Neuronal stem cell (in vitro differentiated cells): ENCODE results near the gene LSM11.

Source experiments
- DNase-seq: peaks from one replicate; pipeline ENCODE4 v3.0.0-alpha.2; 2013; ENCODE audit warnings: low spot score
- H2AFZ ChIP-seq: one replicate; pipeline ENCODE4 v1.6.1; 2013; ENCODE audit warnings: mild to moderate bottlenecking, low read length, inconsistent platforms
- H2AK5ac ChIP-seq: 2 replicates; pipeline ENCODE4 v1.6.1; 2013; ENCODE audit warnings: low read depth, mild to moderate bottlenecking, inconsistent platforms, low read length, moderate library complexity, mixed read lengths
- H2BK120ac ChIP-seq: 2 replicates; pipeline ENCODE4 v1.6.1; 2013; ENCODE audit warnings: low read depth, mild to moderate bottlenecking, inconsistent platforms, low read length, moderate library complexity, mixed read lengths
- H2BK12ac ChIP-seq: one replicate; pipeline ENCODE4 v1.6.1; 2013; ENCODE audit warnings: low read length, inconsistent platforms
- H2BK15ac ChIP-seq: 2 replicates; pipeline ENCODE4 v1.6.1; 2013; ENCODE audit warnings: mild to moderate bottlenecking, low read length, inconsistent platforms, mixed read lengths
- H2BK5ac ChIP-seq: one replicate; pipeline ENCODE4 v1.6.1; 2013; ENCODE audit warnings: inconsistent platforms, mild to moderate bottlenecking, low read length, moderate library complexity
- H3K14ac ChIP-seq: one replicate; pipeline ENCODE4 v1.6.1; 2013; ENCODE audit warnings: low read length, inconsistent platforms
- H3K18ac ChIP-seq: 2 replicates; pipeline ENCODE4 v1.6.1; 2013; ENCODE audit warnings: low read length, inconsistent platforms
- H3K23ac ChIP-seq: 2 replicates; pipeline ENCODE4 v1.6.1; 2013; ENCODE audit warnings: low read depth, mild to moderate bottlenecking, mixed read lengths, low read length, inconsistent platforms; ENCODE audit not compliant: poor library complexity
- H3K27ac ChIP-seq: replicated peaks from 3 replicates; pipeline ENCODE4 v1.5.1; 2013; ENCODE audit warnings: low read length, inconsistent platforms
- H3K27me3 ChIP-seq, 3 experiments: 2 replicates each; pipeline ENCODE4 v1.6.1; 2013; ENCODE audit warnings: low read length in 3 of 3, mild to moderate bottlenecking in 2 of 3, inconsistent platforms in 1 of 3, low read depth in 1 of 3, mixed read lengths in 1 of 3, moderate library complexity in 1 of 3; ENCODE audit not compliant: control insufficient read depth in 3 of 3, insufficient read depth in 3 of 3
- H3K36me3 ChIP-seq, 2 donors: replicated peaks in 1 of 2; 2 replicates each; pipeline ENCODE4 v1.6.1; 2013; ENCODE audit warnings: low read length in 2 of 2; ENCODE audit not compliant: control insufficient read depth in 2 of 2, insufficient read depth in 2 of 2
- H3K4ac ChIP-seq: 2 replicates; pipeline ENCODE4 v1.6.1; 2013; ENCODE audit warnings: inconsistent platforms, mild to moderate bottlenecking, low read length, moderate library complexity
- H3K4me1 ChIP-seq, 2 donors: 1 replicate in 1 of 2; 2 replicates in 1 of 2; pipeline ENCODE4 v1.6.1; 2013; ENCODE audit warnings: low read length in 2 of 2, low read depth in 1 of 2; ENCODE audit not compliant: control insufficient read depth in 2 of 2, insufficient read depth in 1 of 2
- H3K4me2 ChIP-seq: one replicate; pipeline ENCODE4 v1.6.1; 2013; ENCODE audit warnings: mild to moderate bottlenecking, low read length, inconsistent platforms; ENCODE audit not compliant: insufficient read depth, poor library complexity, severe bottlenecking
- H3K4me3 ChIP-seq, 2 donors: 2 replicates each; pipeline ENCODE4 v1.5.1; 2013; ENCODE audit warnings: low read length in 2 of 2, mild to moderate bottlenecking in 2 of 2, inconsistent platforms in 1 of 2, moderate library complexity in 1 of 2
- H3K79me1 ChIP-seq: one replicate; pipeline ENCODE4 v1.6.1; 2013; ENCODE audit warnings: low read depth, mild to moderate bottlenecking, inconsistent platforms, low read length, moderate library complexity
- H3K9ac ChIP-seq: one replicate; pipeline ENCODE4 v1.6.1; 2013; ENCODE audit warnings: mild to moderate bottlenecking, low read depth, low read length, inconsistent platforms; ENCODE audit not compliant: poor library complexity
- H3K9me3 ChIP-seq, 2 donors: replicated peaks in 1 of 2; 2 replicates each; pipeline versions ENCODE3 to v1.6.1; 2013; ENCODE audit warnings: low read length in 2 of 2, mild to moderate bottlenecking in 2 of 2, inconsistent platforms in 1 of 2, low read depth in 1 of 2, mixed read lengths in 1 of 2, moderate library complexity in 1 of 2; ENCODE audit not compliant: control insufficient read depth in 2 of 2, insufficient read depth in 1 of 2
- H4K8ac ChIP-seq: one replicate; pipeline ENCODE4 v1.6.1; 2013; ENCODE audit warnings: low read depth, mild to moderate bottlenecking, inconsistent platforms, low read length, moderate library complexity
- H4K91ac ChIP-seq: one replicate; pipeline ENCODE4 v1.6.1; 2013; ENCODE audit warnings: low read length, low read depth, mild to moderate bottlenecking, inconsistent platforms; ENCODE audit not compliant: poor library complexity
- WGBS, 2 donors: extraction: QIAGEN DNeasy Blood & Tissue Kit; methylation state at CpG; one replicate each; pipeline ENCODE4 v1.1.7; 2013; ENCODE audit warnings: missing lambda C conversion rate in 2 of 2, mixed read lengths in 1 of 2; ENCODE audit not compliant: insufficient read length in 2 of 2, insufficient replicate concordance in 1 of 2; ENCODE audit errors: extremely low coverage in 2 of 2; 5-methylcytosine and 5-hydroxymethylcytosine counted together

LSM11 gene

GRCh38 chr5:157739388-157740228 is 3.9 kb upstream of the LSM11 start:
- no peaks in the 10 kb centered on the region for H3K9me3 ChIP-seq
- no peak overlapping the region for H3K18ac ChIP-seq
- H3K27ac ChIP-seq, result no peak overlapping the region
- no CpG with 5 or more reads among the region's 12 CpGs for WGBS, 2 donors
- H3K36me3 ChIP-seq, result peaks cover 7 to 52% of the 10 kb centered on the region in 2 donors
- H2AK5ac ChIP-seq, result no peak overlapping the region
- peaks cover under 1% of the 10 kb centered on the region for H3K79me1 ChIP-seq
- no peak overlapping the region for H3K23ac ChIP-seq
- no peak overlapping the region for H3K4me3 ChIP-seq
- no peak overlapping the region for H2BK5ac ChIP-seq
- no peaks in the 10 kb centered on the region for H3K27me3 ChIP-seq
- no peak overlapping the region for H2AFZ ChIP-seq
- no peak overlapping the region for H3K4me2 ChIP-seq
- no peak overlapping the region for H2BK12ac ChIP-seq
- no peak overlapping the region for H2BK15ac ChIP-seq
- no peak overlapping the region for H4K91ac ChIP-seq
- H2BK120ac ChIP-seq, result no peak overlapping the region
- peaks cover 1 to 2% of the 10 kb centered on the region in 2 donors for H3K4me1 ChIP-seq
- no peak for DNase-seq
- no peak overlapping the region for H3K9ac ChIP-seq
- no peak overlapping the region for H4K8ac ChIP-seq
- no peak overlapping the region for H3K14ac ChIP-seq
- no peak overlapping the region for H3K4ac ChIP-seq

DNA sequence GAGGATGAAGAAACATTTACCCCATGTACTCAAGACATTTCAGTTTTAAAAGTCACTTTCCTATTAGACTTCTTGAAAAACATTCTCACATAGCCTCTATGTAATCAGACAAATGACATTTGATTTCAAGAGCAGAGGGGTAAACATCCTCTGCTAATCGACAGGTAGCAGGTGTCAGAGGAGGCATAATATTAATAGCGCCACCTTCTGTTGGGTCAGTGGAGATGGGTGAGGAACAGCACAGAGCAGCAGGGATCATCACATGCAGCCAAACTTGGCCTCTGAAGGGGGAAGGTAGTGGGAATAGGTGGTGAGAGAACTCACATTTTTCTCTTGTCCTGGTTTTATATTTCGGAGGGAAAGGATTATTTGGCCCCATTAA is 3.3 kb upstream of the LSM11 start:
- Histone ChIP-seq H2BK12ac (no peak overlapping the region), H2AFZ (no peak overlapping the region), H3K18ac (no peak overlapping the region), H4K91ac (no peak overlapping the region), H3K9ac (no peak overlapping the region), H3K27me3 (no peaks in the 10 kb centered on the region), H3K4me2 (no peak overlapping the region), H2BK15ac (no peak overlapping the region), H3K79me1 (peaks cover 2% of the 10 kb centered on the region), H2BK120ac (no peak overlapping the region), H3K4ac (no peak overlapping the region), H3K27ac (no peak overlapping the region), H3K4me3 (no peak overlapping the region), H3K9me3 (no peaks in the 10 kb centered on the region), H3K14ac (no peak overlapping the region), H2BK5ac (no peak overlapping the region), H4K8ac (no peak overlapping the region), H3K4me1 (peaks cover 4 to 8% of the 10 kb centered on the region in 2 donors), H3K23ac (no peak overlapping the region), H2AK5ac (no peak overlapping the region), H3K36me3 (peaks cover 6 to 49% of the 10 kb centered on the region in 2 donors)
- no peak for DNase-seq
- WGBS, 2 donors, result no CpG with 5 or more reads among the region's 3 CpGs

DNA sequence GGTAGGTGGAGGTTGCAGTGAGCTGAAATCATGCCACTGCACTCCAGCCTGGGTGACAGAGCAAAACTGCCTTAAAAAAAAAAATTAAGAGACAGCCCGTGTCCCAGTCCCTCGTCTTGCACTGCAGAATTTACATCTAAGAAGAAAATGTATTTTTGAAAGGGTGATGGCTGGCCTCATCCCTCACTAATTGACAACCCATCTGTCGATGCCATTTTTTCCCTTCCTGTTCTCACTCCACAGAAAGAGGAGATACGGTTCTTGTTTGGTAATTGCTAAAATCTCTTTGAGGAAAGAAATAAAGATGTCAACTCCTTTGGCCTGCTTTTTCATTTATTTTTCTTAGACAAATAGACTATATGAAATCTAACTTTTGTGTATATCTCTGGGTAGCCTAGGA is 2.4 kb upstream of the LSM11 start:
- Histone ChIP-seq H3K4me2 (no peak overlapping the region), H3K27me3 (no peaks in the 10 kb centered on the region), H3K4ac (no peak overlapping the region), H3K79me1 (peaks cover 2% of the 10 kb centered on the region), H2BK5ac (no peak overlapping the region), H4K8ac (no peak overlapping the region), H3K14ac (no peak overlapping the region), H3K27ac (no peak overlapping the region), H2BK15ac (no peak overlapping the region), H2AFZ (no peak overlapping the region), H3K23ac (no peak overlapping the region), H2AK5ac (no peak overlapping the region), H3K9ac (no peak overlapping the region), H3K9me3 (no peaks in the 10 kb centered on the region), H2BK120ac (no peak overlapping the region), H3K4me1 (peaks cover 4 to 9% of the 10 kb centered on the region in 2 donors), H3K36me3 (peaks cover 5 to 40% of the 10 kb centered on the region in 2 donors), H3K4me3 (no peak overlapping the region), H3K18ac (no peak overlapping the region), H4K91ac (no peak overlapping the region), H2BK12ac (no peak overlapping the region)
- no peak for DNase-seq
- no CpG with 5 or more reads among the region's 4 CpGs for WGBS, 2 donors

- Histone ChIP-seq H2AFZ (peak overlapping the region; percentile 91), H3K23ac (peak overlapping the region; percentile 31), H3K27ac (no peak overlapping the region), H3K9ac (peak overlapping the region; percentile 88), H4K8ac (no peak overlapping the region), H4K91ac (no peak overlapping the region), H2AK5ac (no peak overlapping the region), H3K18ac (peak overlapping the region; percentile 60), H3K4me2 (peak overlapping the region; percentile 51), H3K14ac (no peak overlapping the region), H2BK15ac (peak overlapping the region; percentile 62), H3K27me3 (no peaks in the 10 kb centered on the region), H2BK5ac (no peak overlapping the region), H3K4me1 (peaks cover 4 to 14% of the 10 kb centered on the region in 2 donors), H2BK120ac (no peak overlapping the region), H3K9me3 (no peaks in the 10 kb centered on the region), H3K4ac (no peak overlapping the region), H3K36me3 (peaks cover 3 to 12% of the 10 kb centered on the region in 2 donors), H2BK12ac (peak overlapping the region; percentile 5), H3K79me1 (peaks cover 2% of the 10 kb centered on the region), H3K4me3 (peak overlapping the region; percentile 63 to 86)
- DNase-seq, result no peak
- 100% methylated on average over 1 of the region's 56 CpGs; no CpG with 5 or more reads in 1 of the 2 donors for WGBS, 2 donors
Measured at GRCh38 chr5:157744051-157745011, 819 bp downstream of the LSM11 start.
